Stimulated activated CD4-positive, alpha-beta T cell treated with anti-CD3 and anti-CD28 coated beads, Interleukin-1b, Interleukin-23, amount 100 ng/mL, for 48 hours (primary cell): ENCODE results near the gene RBFOX1.

Experiments
- DNase-seq: peaks from one replicate; pipeline ENCODE4 v3.0.0-alpha.2; 2020

The RBFOX1 gene

GRCh38 chr16:7534749-7535148 lies 202.1 kb downstream of the RBFOX1 start:
- DNase-seq: no peak

- DNase-seq: no peak
These were observed 208.4 kb downstream of the RBFOX1 start for GRCh38 chr16:7541026-7541425.

GRCh38 chr16:7545251-7545650 lies 212.6 kb downstream of the RBFOX1 start:
- no peak for DNase-seq

GRCh38 chr16:7546948-7547347 lies 214.3 kb downstream of the RBFOX1 start:
- no peak for DNase-seq

- no peak for DNase-seq
These were observed 215.1 kb downstream of the RBFOX1 start for GRCh38 chr16:7547736-7548135.

- DNase-seq: no peak
These were observed 216.2 kb downstream of the RBFOX1 start for GRCh38 chr16:7548796-7549318.

GRCh38 chr16:7550096-7550495 lies 217.5 kb downstream of the RBFOX1 start:
- DNase-seq: no peak

- DNase-seq: no peak
These were observed 222.8 kb downstream of the RBFOX1 start for GRCh38 chr16:7555459-7555858.

GRCh38 chr16:7561908-7562405 lies 229.3 kb downstream of the RBFOX1 start:
- DNase-seq: no peak

GRCh38 chr16:7566360-7566759 lies 233.7 kb downstream of the RBFOX1 start:
- no peak for DNase-seq

- DNase-seq: no peak
These were observed 238.7 kb downstream of the RBFOX1 start for GRCh38 chr16:7571366-7571765.

- DNase-seq: no peak
These were observed 244.9 kb downstream of the RBFOX1 start for GRCh38 chr16:7577588-7577987.

- no peak for DNase-seq
These were observed 246.8 kb downstream of the RBFOX1 start for GRCh38 chr16:7579454-7579853.

- DNase-seq: no peak
These were observed 248.5 kb downstream of the RBFOX1 start for GRCh38 chr16:7581175-7581574.

GRCh38 chr16:7583396-7583795 lies 250.8 kb downstream of the RBFOX1 start:
- no peak for DNase-seq

GRCh38 chr16:7584561-7584960 lies 251.9 kb downstream of the RBFOX1 start:
- DNase-seq: no peak

GRCh38 chr16:7585705-7586104 lies 253.1 kb downstream of the RBFOX1 start:
- no peak for DNase-seq

- no peak for DNase-seq
These were observed 258.3 kb downstream of the RBFOX1 start for GRCh38 chr16:7590934-7591333.

GRCh38 chr16:7596308-7596707 lies 263.7 kb downstream of the RBFOX1 start:
- DNase-seq: no peak

- DNase-seq: no peak
These were observed 265.0 kb downstream of the RBFOX1 start for GRCh38 chr16:7597677-7598076.

GRCh38 chr16:7601100-7601499 lies 268.5 kb downstream of the RBFOX1 start:
- no peak for DNase-seq

- no peak for DNase-seq
These were observed 269.8 kb downstream of the RBFOX1 start for GRCh38 chr16:7602291-7602950.

- DNase-seq: no peak
These were observed 273.2 kb downstream of the RBFOX1 start for GRCh38 chr16:7605812-7606211.

- no peak for DNase-seq
These were observed 280.0 kb downstream of the RBFOX1 start for GRCh38 chr16:7612671-7613070.

GRCh38 chr16:7613518-7613917 lies 280.9 kb downstream of the RBFOX1 start:
- DNase-seq: no peak
